MM.1S (cell line): ENCODE measurements around the gene NRTN.

Experiments used
- EZH2 ChIP-seq: fragments of 300-600 bp; sonication (generic); optimal IDR thresholded peaks from 2 replicates; pipeline ENCODE3; 2017; ENCODE audit warnings: low read depth, mild to moderate bottlenecking, antibody characterized with exemption, low read length, mixed read lengths
- TF ChIP-seq, protein P1 (sequence below): fragments of 300-600 bp; sonication (generic); IDR thresholded peaks from 2 replicates; pipeline ENCODE4 v1.5.1; 2016; ENCODE audit warnings: antibody characterized with exemption, low read length, mixed read lengths

DNA sequence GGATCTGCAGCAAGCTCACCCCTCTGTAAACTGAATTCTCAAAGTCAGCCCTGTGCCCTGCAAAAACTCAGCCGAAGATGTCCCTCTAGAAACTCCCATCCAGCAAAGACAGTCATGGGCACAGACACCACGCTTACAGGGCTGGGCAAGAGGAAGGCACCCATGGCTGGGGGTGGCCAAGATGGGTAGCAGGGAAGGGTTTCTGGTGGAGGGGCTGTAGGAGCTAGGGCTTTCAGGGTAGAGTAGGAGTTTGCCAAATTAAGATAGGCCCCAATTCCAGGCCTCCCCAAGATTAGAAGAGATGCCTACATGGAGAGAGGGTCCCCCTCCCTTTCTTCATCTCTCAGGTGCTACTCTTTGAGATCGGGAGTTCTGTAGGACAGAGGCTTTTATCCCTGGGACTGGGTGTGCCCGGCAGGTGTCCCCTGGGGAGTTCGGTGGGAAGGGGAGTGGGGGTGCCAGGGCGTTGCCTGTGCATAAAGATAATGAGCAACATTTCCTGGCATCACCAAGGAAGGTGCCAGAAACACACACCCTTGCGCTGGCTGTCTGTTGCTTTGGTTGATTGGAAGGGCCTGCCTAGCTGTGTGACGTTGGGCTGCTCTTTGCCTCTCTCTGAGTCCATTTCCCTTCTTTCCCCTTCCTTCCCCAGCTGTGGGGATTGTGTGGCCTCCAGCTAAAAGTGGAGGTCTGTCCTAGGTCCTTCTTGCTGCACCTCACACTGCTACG, 9.4 kb downstream of the NRTN start:
- TF ChIP-seq, protein P1, sequence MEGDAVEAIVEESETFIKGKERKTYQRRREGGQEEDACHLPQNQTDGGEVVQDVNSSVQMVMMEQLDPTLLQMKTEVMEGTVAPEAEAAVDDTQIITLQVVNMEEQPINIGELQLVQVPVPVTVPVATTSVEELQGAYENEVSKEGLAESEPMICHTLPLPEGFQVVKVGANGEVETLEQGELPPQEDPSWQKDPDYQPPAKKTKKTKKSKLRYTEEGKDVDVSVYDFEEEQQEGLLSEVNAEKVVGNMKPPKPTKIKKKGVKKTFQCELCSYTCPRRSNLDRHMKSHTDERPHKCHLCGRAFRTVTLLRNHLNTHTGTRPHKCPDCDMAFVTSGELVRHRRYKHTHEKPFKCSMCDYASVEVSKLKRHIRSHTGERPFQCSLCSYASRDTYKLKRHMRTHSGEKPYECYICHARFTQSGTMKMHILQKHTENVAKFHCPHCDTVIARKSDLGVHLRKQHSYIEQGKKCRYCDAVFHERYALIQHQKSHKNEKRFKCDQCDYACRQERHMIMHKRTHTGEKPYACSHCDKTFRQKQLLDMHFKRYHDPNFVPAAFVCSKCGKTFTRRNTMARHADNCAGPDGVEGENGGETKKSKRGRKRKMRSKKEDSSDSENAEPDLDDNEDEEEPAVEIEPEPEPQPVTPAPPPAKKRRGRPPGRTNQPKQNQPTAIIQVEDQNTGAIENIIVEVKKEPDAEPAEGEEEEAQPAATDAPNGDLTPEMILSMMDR = no peak
- no peak for TF ChIP-seq EZH2
